Liver (tissue), 3 donors: ENCODE data around the gene MEF2A.

ENCODE experiments used
- EGR1 ChIP-seq, 2 donors: IDR thresholded peaks; 2 replicates each; pipeline ENCODE4 v1.6.1; 2016 to 2018; ENCODE audit warnings: antibody characterized with exemption in 2 of 2, low read depth in 2 of 2
- GABPA ChIP-seq, 2 donors: IDR thresholded peaks in 1 of 2; conservative IDR thresholded peaks in 1 of 2; 2 replicates each; pipeline ENCODE4 v1.6.1; 2016; ENCODE audit warnings: antibody characterized with exemption in 2 of 2, mild to moderate bottlenecking in 1 of 2, moderate library complexity in 1 of 2
- HNF4G ChIP-seq: IDR thresholded peaks from 2 replicates; pipeline ENCODE4 v1.6.1; 2016; ENCODE audit warnings: antibody characterized with exemption
- JUND ChIP-seq, 2 donors: IDR thresholded peaks; 2 replicates each; pipeline ENCODE4 v1.6.1; 2016; ENCODE audit warnings: antibody characterized with exemption in 2 of 2
- SP1 ChIP-seq: IDR thresholded peaks from 2 replicates; pipeline ENCODE4 v1.6.1; 2018; ENCODE audit warnings: antibody characterized with exemption, mild to moderate bottlenecking
- TAF1 ChIP-seq: conservative IDR thresholded peaks from 2 replicates; pipeline ENCODE4 v1.6.1; 2016; ENCODE audit warnings: antibody characterized with exemption, mild to moderate bottlenecking
- YY1 ChIP-seq: IDR thresholded peaks from 2 replicates; pipeline ENCODE4 v1.6.1; 2016; ENCODE audit warnings: antibody characterized with exemption, mild to moderate bottlenecking
- TF ChIP-seq, protein P1 (sequence below): fragments of 150-350 bp; IDR thresholded peaks from 2 replicates; pipeline ENCODE4 v1.5.1; 2017; ENCODE audit warnings: improper control_type of control experiment, low read depth, low read length; ENCODE audit not compliant: missing input control
- TF ChIP-seq, protein P2 (sequence below): IDR thresholded peaks from 2 replicates; pipeline ENCODE4 v1.6.1; 2016; ENCODE audit warnings: antibody characterized with exemption, mild to moderate bottlenecking
- TF ChIP-seq, protein P3 (sequence below): IDR thresholded peaks from 2 replicates; pipeline ENCODE4 v1.6.1; 2016; ENCODE audit warnings: antibody characterized with exemption
- donor health status: healthy.
- donor health status: healthy.

DNA sequence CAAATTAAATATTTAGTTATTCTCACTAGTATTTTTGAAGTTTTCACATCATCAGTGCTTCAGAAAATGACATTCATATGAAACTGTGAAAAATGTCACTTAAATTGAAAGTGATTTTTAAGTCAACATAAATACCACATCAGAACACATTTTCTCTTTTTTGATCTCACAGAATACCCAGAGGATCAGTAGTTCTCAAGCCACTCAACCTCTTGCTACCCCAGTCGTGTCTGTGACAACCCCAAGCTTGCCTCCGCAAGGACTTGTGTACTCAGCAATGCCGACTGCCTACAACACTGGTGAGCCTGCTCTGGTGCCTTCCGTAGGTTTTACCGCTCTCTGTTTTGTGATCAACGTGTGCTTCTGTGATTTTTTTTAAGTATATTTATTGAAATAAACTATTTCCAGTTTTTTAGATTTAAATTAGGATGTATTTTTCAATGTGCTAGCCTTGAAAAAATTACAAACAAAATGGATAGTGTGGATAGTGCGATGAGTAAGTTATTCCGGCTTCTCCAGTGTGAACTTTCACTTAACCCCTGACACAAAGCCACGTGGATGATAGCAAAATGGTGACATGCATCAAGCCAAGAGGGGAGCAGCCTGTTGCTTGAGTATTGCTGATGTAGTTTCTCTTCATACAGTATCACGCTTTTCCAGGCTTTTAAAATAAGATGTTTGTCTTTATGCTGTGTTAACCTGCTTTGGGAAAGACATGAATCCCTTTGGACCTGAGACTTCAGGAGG, 140.9 kb downstream of the MEF2A start:
- no peak for TF ChIP-seq YY1
- TF ChIP-seq, protein P1, sequence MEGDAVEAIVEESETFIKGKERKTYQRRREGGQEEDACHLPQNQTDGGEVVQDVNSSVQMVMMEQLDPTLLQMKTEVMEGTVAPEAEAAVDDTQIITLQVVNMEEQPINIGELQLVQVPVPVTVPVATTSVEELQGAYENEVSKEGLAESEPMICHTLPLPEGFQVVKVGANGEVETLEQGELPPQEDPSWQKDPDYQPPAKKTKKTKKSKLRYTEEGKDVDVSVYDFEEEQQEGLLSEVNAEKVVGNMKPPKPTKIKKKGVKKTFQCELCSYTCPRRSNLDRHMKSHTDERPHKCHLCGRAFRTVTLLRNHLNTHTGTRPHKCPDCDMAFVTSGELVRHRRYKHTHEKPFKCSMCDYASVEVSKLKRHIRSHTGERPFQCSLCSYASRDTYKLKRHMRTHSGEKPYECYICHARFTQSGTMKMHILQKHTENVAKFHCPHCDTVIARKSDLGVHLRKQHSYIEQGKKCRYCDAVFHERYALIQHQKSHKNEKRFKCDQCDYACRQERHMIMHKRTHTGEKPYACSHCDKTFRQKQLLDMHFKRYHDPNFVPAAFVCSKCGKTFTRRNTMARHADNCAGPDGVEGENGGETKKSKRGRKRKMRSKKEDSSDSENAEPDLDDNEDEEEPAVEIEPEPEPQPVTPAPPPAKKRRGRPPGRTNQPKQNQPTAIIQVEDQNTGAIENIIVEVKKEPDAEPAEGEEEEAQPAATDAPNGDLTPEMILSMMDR = no peak
- peak in 1 of 2 donors; percentile 21 for TF ChIP-seq JUND (IDR thresholded peaks at IDR 0.05)
- TF ChIP-seq, protein P2, sequence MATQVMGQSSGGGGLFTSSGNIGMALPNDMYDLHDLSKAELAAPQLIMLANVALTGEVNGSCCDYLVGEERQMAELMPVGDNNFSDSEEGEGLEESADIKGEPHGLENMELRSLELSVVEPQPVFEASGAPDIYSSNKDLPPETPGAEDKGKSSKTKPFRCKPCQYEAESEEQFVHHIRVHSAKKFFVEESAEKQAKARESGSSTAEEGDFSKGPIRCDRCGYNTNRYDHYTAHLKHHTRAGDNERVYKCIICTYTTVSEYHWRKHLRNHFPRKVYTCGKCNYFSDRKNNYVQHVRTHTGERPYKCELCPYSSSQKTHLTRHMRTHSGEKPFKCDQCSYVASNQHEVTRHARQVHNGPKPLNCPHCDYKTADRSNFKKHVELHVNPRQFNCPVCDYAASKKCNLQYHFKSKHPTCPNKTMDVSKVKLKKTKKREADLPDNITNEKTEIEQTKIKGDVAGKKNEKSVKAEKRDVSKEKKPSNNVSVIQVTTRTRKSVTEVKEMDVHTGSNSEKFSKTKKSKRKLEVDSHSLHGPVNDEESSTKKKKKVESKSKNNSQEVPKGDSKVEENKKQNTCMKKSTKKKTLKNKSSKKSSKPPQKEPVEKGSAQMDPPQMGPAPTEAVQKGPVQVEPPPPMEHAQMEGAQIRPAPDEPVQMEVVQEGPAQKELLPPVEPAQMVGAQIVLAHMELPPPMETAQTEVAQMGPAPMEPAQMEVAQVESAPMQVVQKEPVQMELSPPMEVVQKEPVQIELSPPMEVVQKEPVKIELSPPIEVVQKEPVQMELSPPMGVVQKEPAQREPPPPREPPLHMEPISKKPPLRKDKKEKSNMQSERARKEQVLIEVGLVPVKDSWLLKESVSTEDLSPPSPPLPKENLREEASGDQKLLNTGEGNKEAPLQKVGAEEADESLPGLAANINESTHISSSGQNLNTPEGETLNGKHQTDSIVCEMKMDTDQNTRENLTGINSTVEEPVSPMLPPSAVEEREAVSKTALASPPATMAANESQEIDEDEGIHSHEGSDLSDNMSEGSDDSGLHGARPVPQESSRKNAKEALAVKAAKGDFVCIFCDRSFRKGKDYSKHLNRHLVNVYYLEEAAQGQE = no peak
- no peak for TF ChIP-seq GABPA (IDR thresholded peaks at IDR 0.05 in 1 of 2, conservative IDR thresholded peaks at IDR 0.05 in 1 of 2)
- TF ChIP-seq, protein P3, sequence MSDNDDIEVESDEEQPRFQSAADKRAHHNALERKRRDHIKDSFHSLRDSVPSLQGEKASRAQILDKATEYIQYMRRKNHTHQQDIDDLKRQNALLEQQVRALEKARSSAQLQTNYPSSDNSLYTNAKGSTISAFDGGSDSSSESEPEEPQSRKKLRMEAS = no peak
- TF ChIP-seq SP1 = no peak
- TF ChIP-seq TAF1 = no peak
- no peak for TF ChIP-seq EGR1 (IDR thresholded peaks at IDR 0.05; ENCODE audit: low read depth in 2 of 2)
- no peak for TF ChIP-seq HNF4G
